Activated naive CD4-positive, alpha-beta T cell treated with anti-CD3 and anti-CD28 coated beads for 36 hours (primary cell): ENCODE measurements around the gene ATL2. TPM values are rescaled to one million over a fixed set of nuclear protein-coding genes. Genes with fewer than 3 reads are reported as not detected.

Experiments used
- CTCF ChIA-PET: fragments of 350-600 bp; sonication (Branson Sonifier 250); formaldehyde crosslinking; loops from one replicate; lab custom pipeline; 2021; ENCODE audit warnings: antibody characterized with exemption; lab: Charles Lee
- DNase-seq: peaks from one replicate; pipeline ENCODE4 v3.0.0-alpha.2; 2020
- H3K27ac Mint-ChIP-seq: one replicate; pipeline ENCODE4 v1.8.0; 2021; ENCODE audit warnings: mild to moderate bottlenecking, mixed read lengths
- H3K27me3 Mint-ChIP-seq: one replicate; pipeline ENCODE4 v1.8.0; 2021; ENCODE audit warnings: low read depth, mixed read lengths
- H3K36me3 Mint-ChIP-seq: one replicate; pipeline ENCODE4 v1.8.0; 2021; ENCODE audit warnings: low read depth, mixed read lengths
- H3K4me1 Mint-ChIP-seq: one replicate; pipeline ENCODE4 v1.8.0; 2021; ENCODE audit warnings: low read depth, mixed read lengths
- H3K4me3 Mint-ChIP-seq: one replicate; pipeline ENCODE4 v1.8.0; 2021; ENCODE audit warnings: mild to moderate bottlenecking, moderate library complexity, mixed read lengths
- H3K9me3 Mint-ChIP-seq: one replicate; pipeline ENCODE4 v1.8.0; 2021; ENCODE audit warnings: mixed read lengths
- intact Hi-C: fragments of 100-400 bp; cut with micrococcal nuclease; formaldehyde crosslinking; loops from one replicate; pipeline ENCODE4 v1.15.1; 2023
- total RNA-seq, 2 experiments: library from RNA; stranded (reverse); gene quantifications; one replicate each; pipeline ENCODE4 v1.2.3, GENCODE V29; 2021

The ATL2 gene
- total RNA-seq, 2 experiments from 2014 or later, result 54.6 to 55.9 TPM

GRCh38 chr2:38315707-38316333 is 61.3 kb downstream of the ATL2 start:
- Mint-ChIP-seq H3K27me3 (no peaks in the 10 kb centered on the region), H3K27ac (no peak overlapping the region), H3K36me3 (peaks cover 37% of the 10 kb centered on the region), H3K4me3 (no peak overlapping the region), H3K9me3 (no peaks in the 10 kb centered on the region), H3K4me1 (peaks cover 12% of the 10 kb centered on the region)
- intact Hi-C loops, result loop anchor here (1.0 to 5.0 kb wide), 8 partner anchors 15 to 426 kb away; partner anchors contain the start of genes ATL2 and CYP1B1
- DNase-seq, result peak; percentile 32
- CTCF ChIA-PET, result interaction anchor here (0.6 to 3.9 kb wide), 23 partner anchors 9 to 275 kb away, joined by 3 to 85 read pairs (median 4); partner anchors contain the start of gene ATL2

GRCh38 chr2:38308821-38309220 is 68.3 kb downstream of the ATL2 start:
- intact Hi-C loops, result no loop called here
- DNase-seq, result no peak
- H3K27ac Mint-ChIP-seq, result no peak overlapping the region
- H3K27me3 Mint-ChIP-seq, result no peaks in the 10 kb centered on the region
- CTCF ChIA-PET, result interaction anchor here (2.7 kb wide), 1 partner anchor 200 kb away, joined by 10 read pairs; no protein-coding TSS in a partner anchor
- H3K9me3 Mint-ChIP-seq, result no peaks in the 10 kb centered on the region
- peaks cover 8% of the 10 kb centered on the region for H3K4me1 Mint-ChIP-seq
- H3K36me3 Mint-ChIP-seq, result peaks cover 53% of the 10 kb centered on the region
- no peak overlapping the region for H3K4me3 Mint-ChIP-seq

- no peaks in the 10 kb centered on the region for H3K27me3 Mint-ChIP-seq
- CTCF ChIA-PET, result interaction anchor here (0.6 kb wide), 1 partner anchor 127 kb away, joined by 4 read pairs; no protein-coding TSS in a partner anchor
- H3K36me3 Mint-ChIP-seq, result peaks cover 49% of the 10 kb centered on the region
- H3K27ac Mint-ChIP-seq, result no peak overlapping the region
- H3K9me3 Mint-ChIP-seq, result no peaks in the 10 kb centered on the region
- peaks cover 34% of the 10 kb centered on the region for H3K4me1 Mint-ChIP-seq
- H3K4me3 Mint-ChIP-seq, result no peak overlapping the region
- intact Hi-C loops, result loop anchor here (1.0 kb wide), 1 partner anchor 13 kb away; no protein-coding TSS in a partner anchor
- DNase-seq, result no peak
Observed at GRCh38 chr2:38301969-38302702, 74.9 kb downstream of the ATL2 start.

GRCh38 chr2:38301340-38301968 is 75.6 kb downstream of the ATL2 start:
- H3K4me3 Mint-ChIP-seq, result no peak overlapping the region
- H3K27ac Mint-ChIP-seq, result no peak overlapping the region
- intact Hi-C loops, result loop anchor here (1.0 kb wide), 1 partner anchor 14 kb away; no protein-coding TSS in a partner anchor
- peak; percentile 73 for DNase-seq
- CTCF ChIA-PET, result interaction anchor here (0.6 kb wide), 1 partner anchor 128 kb away, joined by 4 read pairs; no protein-coding TSS in a partner anchor
- peaks cover 48% of the 10 kb centered on the region for H3K36me3 Mint-ChIP-seq
- no peaks in the 10 kb centered on the region for H3K27me3 Mint-ChIP-seq
- no peaks in the 10 kb centered on the region for H3K9me3 Mint-ChIP-seq
- H3K4me1 Mint-ChIP-seq, result peaks cover 36% of the 10 kb centered on the region

- no peak for DNase-seq
- H3K27me3 Mint-ChIP-seq, result no peaks in the 10 kb centered on the region
- H3K4me1 Mint-ChIP-seq, result peaks cover 31% of the 10 kb centered on the region
- H3K4me3 Mint-ChIP-seq, result no peak overlapping the region
- H3K9me3 Mint-ChIP-seq, result no peaks in the 10 kb centered on the region
- intact Hi-C loops, result no loop called here
- CTCF ChIA-PET, result no interaction called here
- H3K27ac Mint-ChIP-seq, result no peak overlapping the region
- peaks cover 32% of the 10 kb centered on the region for H3K36me3 Mint-ChIP-seq
Observed at GRCh38 chr2:38298539-38298938, 78.5 kb downstream of the ATL2 start.

- DNase-seq, result peak; percentile 15
- Mint-ChIP-seq H3K4me3 (no peak overlapping the region), H3K27ac (no peak overlapping the region), H3K4me1 (peaks cover 13% of the 10 kb centered on the region), H3K36me3 (peaks cover 25% of the 10 kb centered on the region), H3K27me3 (no peaks in the 10 kb centered on the region), H3K9me3 (no peaks in the 10 kb centered on the region)
- CTCF ChIA-PET, result no interaction called here
- intact Hi-C loops, result no loop called here
Observed at GRCh38 chr2:38296197-38296780, 80.8 kb downstream of the ATL2 start.

GRCh38 chr2:38294597-38294996 is 82.5 kb downstream of the ATL2 start:
- H3K4me3 Mint-ChIP-seq, result no peak overlapping the region

GRCh38 chr2:38293152-38293865 is 83.8 kb downstream of the ATL2 start:
- H3K27me3 Mint-ChIP-seq, result no peaks in the 10 kb centered on the region
- no peak overlapping the region for H3K27ac Mint-ChIP-seq
- CTCF ChIA-PET, result interaction anchor here (1.2 to 1.6 kb wide), 2 partner anchors 23 to 215 kb away, joined by 4 to 8 read pairs; no protein-coding TSS in a partner anchor
- H3K9me3 Mint-ChIP-seq, result no peaks in the 10 kb centered on the region
- H3K36me3 Mint-ChIP-seq, result peaks cover 15% of the 10 kb centered on the region
- no peak overlapping the region for H3K4me3 Mint-ChIP-seq
- peaks cover 7% of the 10 kb centered on the region for H3K4me1 Mint-ChIP-seq
- intact Hi-C loops, result no loop called here
- DNase-seq, result no peak

More at GRCh38 chr2:38294597-38294996, 82.5 kb downstream of the ATL2 start:
- Mint-ChIP-seq H3K27ac (no peak overlapping the region), H3K4me1 (peaks cover 9% of the 10 kb centered on the region), H3K36me3 (peaks cover 21% of the 10 kb centered on the region), H3K9me3 (no peaks in the 10 kb centered on the region), H3K27me3 (no peaks in the 10 kb centered on the region)
- DNase-seq, result no peak
- CTCF ChIA-PET, result no interaction called here
- intact Hi-C loops, result no loop called here

- intact Hi-C loops, result no loop called here
- Mint-ChIP-seq H3K36me3 (no peaks in the 10 kb centered on the region), H3K4me3 (no peak overlapping the region), H3K27me3 (no peaks in the 10 kb centered on the region), H3K4me1 (peaks cover under 1% of the 10 kb centered on the region), H3K9me3 (no peaks in the 10 kb centered on the region), H3K27ac (no peak overlapping the region)
- CTCF ChIA-PET, result interaction anchor here (0.8 kb wide), 1 partner anchor 17 kb away, joined by 3 read pairs; no protein-coding TSS in a partner anchor
- no peak for DNase-seq
Observed at GRCh38 chr2:38290332-38290731, 86.7 kb downstream of the ATL2 start.

GRCh38 chr2:38284971-38285370 is 92.1 kb downstream of the ATL2 start:
- Mint-ChIP-seq H3K36me3 (no peaks in the 10 kb centered on the region), H3K9me3 (no peaks in the 10 kb centered on the region), H3K27me3 (peaks cover 3% of the 10 kb centered on the region), H3K4me3 (no peak overlapping the region), H3K27ac (no peak overlapping the region), H3K4me1 (peaks cover 13% of the 10 kb centered on the region)
- intact Hi-C loops, result no loop called here
- CTCF ChIA-PET, result interaction anchor here (1.2 kb wide), 1 partner anchor 31 kb away, joined by 3 read pairs; no protein-coding TSS in a partner anchor
- no peak for DNase-seq

- peaks cover 16% of the 10 kb centered on the region for H3K4me1 Mint-ChIP-seq
Observed at GRCh38 chr2:38281095-38281742, 95.9 kb downstream of the ATL2 start.

More at GRCh38 chr2:38281095-38281742, 95.9 kb downstream of the ATL2 start:
- CTCF ChIA-PET, result no interaction called here
- Mint-ChIP-seq H3K9me3 (no peaks in the 10 kb centered on the region), H3K27ac (no peak overlapping the region), H3K27me3 (peaks cover 3% of the 10 kb centered on the region), H3K36me3 (no peaks in the 10 kb centered on the region), H3K4me3 (no peak overlapping the region)
- DNase-seq, result no peak
- intact Hi-C loops, result no loop called here
